OCI-M1 (cell line): ENCODE measurements around the gene BBS9.

Experiments used
- DNase-seq: peaks from one replicate; lab custom pipeline; 2025; lab: John Stamatoyannopoulos, UW

BBS9 gene

DNA sequence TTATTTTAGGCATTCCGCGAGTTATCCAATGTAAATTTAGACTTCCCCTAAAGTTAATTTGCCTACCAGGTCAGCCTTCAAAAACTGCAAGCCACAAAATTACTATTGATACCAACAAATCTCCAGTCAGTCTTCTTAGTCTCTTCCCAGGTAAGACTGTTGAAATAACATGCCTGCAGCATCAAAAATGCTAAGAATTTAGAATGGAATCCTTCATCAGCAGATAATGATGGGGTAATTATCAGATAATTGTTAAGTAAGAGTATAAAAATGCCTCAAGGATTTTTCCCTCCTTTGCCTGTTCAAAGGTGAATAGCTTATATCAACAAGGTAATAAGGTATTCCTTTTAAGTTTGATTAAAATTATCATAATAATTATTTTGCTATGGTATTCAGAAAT lies 228.5 kb downstream of the BBS9 start:
- DNase-seq, result no peak

DNA sequence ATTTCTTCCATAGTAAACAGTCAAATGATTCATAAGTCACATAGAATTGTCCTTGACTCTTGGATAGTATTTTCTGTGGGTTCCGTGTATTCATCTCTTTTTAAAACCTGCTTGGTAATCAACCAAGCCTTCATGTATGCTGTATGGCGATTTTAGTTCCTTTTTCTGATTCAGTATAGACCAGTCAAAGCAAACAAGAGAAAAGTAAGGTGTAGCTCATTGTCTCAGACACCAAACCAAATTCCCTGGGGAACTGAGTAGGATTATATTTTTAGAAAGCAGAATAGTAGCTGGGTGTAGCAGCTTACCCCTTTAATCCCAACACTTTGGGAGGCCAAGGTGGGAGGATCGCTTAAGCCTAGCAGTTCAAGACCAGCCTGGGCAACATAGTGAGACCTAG lies 240.5 kb downstream of the BBS9 start:
- DNase-seq, result no peak

DNA sequence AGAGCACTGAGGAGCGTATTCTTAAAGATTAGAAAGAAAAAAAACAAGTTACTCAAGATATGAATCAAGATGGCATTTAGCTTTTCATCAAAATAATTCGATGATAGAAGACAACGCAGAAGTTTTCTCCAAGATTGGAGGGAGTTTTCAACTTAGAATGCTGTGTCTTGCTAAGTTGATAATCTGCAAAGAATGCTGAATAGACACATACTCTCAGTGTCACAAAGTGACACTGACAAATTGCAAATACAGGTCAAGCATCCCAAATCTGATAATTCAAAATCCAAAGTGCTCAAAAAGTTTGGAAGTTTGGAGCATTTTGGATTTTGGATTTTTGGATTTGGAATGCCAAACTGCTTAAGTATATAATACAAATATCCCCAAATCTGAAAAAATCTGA lies 243.8 kb downstream of the BBS9 start:
- no peak for DNase-seq

DNA sequence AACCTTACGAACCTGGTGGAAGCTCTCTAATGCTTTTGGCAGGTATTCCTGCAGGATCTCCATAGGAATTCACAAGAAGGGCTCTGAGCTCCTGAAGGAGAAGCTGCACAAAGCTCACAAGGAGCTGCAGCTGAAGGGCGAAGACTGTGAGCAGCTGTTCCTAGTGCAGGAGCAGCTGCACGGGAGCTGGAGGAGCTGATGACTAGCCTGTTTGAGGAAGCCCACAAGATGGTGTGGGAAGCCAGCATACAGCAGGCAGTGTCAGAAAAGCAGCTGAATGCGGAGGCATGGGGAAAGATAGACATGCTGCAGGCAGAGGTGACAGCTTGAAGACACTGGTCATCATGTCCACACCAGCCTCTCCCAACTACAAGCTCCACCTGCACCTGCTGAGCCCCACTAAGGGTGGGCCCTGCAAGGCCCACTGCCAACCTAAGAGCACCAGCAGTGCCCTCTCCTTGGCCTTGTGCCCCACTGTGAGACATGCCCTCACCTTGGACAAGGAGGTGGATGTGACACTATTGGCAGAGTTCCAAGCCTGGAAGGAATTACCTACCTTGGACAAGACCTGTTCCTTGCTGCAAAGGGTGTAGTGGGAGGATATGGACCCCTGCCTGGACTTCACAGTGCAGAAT lies 250.6 kb downstream of the BBS9 start:
- DNase-seq, result no peak

DNA sequence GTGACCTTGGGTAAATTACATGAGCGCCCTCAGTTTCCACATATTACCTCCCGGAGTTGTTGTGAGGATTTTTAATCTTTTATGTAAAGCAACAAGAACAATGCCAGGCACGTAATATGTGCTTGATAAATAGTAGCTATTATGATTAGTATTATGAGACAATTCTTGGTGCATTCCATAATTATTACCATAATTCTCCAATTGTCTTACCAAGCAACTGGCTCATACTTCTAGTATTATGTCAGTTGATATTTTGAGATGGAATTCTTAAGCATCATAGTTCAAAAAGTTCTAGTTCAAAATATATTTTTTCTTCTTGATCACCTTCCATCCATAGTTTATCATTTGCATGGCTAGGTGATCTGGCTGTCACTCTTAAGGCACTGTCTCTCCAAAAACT lies 259.0 kb downstream of the BBS9 start:
- DNase-seq, result no peak

DNA sequence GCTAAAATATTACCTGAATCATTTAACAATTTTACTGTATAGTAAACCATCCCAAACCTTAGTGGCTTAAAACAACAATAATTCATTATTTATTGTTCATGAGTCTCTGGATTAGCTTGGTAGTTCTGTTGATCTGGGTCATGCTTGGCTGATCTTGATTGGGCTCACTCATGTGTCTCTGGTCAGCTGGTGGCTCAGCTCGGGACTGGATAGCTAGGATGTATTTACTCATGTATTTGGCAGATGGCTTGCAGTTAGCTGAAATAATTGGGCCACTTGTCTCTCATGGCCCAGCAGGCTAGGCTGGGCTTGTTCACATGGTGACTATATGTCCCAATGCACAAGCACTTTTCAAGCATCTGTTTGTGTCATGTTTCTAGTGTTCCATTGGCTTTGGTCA lies 262.8 kb downstream of the BBS9 start:
- no peak for DNase-seq

DNA sequence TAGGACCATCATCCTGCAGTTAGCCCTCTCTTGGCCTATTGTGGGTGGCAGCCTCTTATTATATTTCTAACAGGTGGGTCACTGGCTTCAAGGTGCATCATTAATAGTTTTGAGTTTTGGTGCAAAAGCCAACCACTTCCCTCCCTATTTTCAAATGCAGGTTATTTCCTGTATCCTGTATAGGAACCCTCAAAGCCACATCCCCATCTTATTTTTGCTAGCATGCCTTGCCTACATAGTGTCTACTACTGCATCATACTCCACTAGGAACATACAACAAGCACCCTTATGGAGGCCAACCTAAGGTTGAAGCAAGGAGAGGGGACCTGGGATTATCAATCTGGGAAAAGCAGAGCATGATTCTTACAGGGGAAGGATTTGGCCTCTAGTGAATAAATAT lies 264.4 kb downstream of the BBS9 start:
- no peak for DNase-seq

DNA sequence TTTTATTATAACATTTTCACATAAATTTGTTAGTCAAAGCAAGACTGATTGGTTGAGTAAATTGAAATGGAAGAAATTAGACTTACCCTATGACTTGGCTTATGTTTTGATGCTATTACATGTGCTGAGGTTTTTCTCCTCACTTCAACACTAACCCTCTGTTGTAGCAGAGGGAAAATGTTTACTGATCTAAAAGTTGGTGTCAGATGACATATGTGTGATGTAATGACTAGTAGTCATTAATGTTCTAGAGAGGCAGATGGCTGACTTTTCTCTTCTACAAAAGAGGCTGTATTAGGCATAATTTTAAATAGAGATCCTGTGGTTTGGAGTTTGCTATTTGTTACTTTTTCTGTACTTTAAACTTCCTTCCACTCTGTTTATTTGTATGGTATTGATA lies 266.0 kb downstream of the BBS9 start:
- DNase-seq, result no peak

DNA sequence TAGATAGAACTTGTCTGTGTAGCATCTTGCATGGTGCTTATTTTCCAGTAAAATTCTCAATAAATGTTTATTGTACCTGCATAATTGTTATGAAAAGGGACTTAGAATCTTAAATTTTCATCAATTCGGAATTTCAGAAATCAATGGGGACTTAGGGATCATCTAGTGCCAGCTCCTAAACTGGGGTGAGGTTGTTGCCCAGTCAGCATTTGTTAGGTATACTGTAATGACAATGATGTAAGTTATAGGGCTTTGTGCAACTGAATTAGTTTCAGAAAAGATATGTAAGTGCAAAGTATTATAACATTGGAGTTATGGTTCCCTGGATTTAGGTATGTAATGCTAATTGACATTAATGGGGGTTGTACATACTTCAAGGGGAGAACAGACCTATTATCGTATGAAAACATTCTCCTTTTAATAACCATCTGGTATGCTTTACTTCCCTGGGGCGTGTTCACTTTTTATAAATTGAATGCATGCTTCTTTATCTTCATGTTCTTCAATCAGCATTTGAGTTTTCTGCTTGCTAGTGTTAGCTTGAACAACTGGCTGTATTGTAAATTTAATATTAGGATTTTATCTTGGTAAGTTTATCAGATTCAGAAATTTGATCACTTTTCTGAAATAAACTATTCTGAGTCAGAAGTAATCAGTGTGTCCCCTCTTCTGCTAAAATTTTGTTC lies 270.3 kb downstream of the BBS9 start:
- no peak for DNase-seq

DNA sequence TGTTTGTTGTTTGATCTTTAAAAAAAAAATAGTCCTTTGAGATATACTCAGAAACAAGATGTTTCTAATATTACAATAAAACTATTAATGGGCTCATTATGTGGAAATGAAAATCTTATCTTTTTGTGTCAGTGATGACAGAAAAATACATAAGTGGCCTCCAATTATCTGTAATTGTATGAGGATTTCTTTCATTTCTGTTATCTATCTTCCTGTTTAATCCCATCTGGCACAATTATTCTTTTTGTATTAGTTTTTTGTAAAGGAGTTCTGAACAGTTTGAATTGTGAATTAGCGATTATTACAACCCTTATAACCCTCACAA lies 270.8 kb downstream of the BBS9 start:
- DNase-seq, result no peak

DNA sequence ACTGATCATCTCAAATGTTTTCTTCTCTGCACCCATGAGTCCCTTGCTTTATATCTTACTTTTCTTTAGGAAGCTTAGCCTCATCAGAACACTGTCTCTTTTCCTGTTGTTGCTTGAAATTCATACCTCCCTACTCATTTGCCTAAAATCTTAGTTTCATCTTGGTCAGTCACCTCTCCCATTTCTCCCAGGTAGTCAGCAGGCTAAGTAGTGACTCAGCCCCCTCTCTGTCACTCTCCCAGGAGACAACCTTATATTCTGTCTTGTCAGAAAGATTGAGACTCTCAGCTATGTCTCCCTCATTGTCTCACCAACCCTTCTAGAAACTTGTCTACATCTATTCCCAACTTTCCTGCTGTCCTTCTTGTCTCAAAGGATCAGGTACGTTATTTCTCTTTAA lies 280.9 kb downstream of the BBS9 start:
- DNase-seq, result no peak

DNA sequence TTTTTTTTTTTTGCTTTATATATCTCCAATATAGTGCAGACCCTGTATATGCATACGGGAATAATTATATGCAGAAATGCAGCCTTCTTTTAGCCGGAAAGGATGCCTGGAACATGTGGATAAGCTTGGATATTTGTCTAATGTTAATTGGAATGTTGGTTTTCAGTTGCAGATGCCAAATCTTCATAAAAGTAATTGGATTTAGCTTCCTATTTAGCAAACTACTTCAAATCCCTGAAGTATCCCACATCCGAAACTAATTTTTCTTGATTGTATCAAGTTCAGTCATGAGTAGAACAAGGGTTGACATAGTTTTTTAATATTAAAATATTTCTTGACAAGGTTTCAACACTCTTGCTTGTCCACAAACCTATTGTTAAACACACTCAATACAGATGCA lies 281.7 kb downstream of the BBS9 start:
- no peak for DNase-seq

DNA sequence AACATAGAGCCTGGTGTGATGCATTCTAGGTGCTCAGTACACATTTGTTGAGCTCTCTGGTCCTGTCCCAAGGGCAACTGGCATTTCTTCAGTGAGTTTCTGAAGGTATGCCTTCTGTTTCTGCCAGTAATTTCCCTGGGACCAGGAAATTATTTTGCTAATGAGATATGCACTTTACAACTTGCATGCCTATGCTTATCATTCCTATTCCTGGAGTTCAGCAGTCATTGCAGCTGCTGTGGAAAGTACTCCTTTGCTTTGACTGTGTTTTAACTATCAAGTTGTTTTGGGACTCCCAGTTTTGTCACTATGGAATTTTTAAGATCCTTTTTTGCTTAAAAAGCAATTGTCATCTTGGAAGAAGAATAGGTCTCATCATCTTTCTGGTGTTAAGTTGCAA lies 283.0 kb downstream of the BBS9 start:
- no peak for DNase-seq

DNA sequence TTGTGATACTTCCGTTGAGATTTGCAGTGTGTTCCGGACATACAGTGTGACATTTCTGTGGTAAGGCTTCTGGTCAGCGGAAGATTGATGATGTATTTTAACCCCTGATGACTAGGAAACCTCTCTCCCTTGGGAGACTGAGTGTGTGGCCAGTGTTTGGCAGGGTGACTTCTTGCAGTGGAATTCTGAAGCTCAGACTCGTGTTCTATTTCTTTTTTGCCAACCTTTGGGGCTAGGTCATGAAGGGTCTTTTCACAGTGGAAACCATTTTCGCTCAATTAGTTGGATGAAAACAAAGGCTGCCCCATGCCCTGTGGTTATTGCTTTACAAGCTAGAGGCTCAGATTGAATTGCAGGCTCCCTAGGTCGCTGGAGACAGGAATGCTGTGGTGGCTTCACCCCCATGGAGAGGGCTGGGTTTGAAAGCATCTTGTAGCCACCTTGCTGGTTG lies 288.9 kb downstream of the BBS9 start:
- DNase-seq, result no peak

DNA sequence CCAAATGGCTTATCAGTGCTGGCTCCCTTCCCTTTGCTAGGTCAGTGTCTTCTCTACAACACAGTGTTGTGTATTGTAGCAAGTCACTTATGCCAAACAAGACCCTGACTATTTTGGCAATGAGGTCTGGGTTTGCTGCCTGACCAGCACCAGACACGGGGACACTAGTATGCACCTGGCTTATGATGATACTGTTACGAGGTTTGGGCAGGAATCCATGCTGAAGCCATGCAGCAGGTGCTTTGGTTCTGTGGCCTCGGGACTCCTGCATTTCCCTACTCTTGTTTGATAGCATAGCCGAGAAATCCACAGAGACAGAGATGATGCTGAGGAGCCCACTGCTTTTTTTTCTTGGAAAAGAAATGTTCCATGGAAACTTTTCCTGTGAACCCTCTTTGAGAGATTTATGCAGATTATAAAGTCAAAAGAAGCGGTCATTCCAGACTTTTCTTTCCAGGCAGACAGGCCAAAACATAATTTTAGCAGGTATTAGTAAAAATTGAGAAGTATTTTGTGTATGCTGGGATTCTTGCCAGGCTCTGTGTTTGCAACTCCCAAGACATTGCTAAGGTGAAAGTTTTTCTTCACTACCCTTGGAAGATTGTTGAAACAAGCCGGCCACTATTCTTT lies 291.1 kb downstream of the BBS9 start:
- DNase-seq, result no peak

DNA sequence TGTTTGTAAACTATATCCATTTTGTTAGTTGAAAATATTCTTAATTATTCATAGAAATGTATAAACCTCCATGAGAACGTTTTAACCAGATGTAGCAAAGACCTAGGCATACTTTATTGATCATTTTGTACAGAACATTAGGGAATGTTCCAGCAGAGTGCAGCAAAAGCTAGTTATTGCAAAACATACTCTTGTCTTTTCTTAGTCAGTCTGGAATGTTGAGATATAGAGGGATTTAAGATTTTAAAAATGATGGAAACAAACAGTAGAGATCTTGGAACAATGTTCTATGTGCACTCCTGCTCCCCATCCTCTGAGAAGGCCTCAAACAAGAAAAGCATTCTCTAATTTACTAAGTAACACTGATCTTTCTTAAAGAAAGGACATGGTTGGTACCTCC lies 292.1 kb downstream of the BBS9 start:
- DNase-seq, result no peak

DNA sequence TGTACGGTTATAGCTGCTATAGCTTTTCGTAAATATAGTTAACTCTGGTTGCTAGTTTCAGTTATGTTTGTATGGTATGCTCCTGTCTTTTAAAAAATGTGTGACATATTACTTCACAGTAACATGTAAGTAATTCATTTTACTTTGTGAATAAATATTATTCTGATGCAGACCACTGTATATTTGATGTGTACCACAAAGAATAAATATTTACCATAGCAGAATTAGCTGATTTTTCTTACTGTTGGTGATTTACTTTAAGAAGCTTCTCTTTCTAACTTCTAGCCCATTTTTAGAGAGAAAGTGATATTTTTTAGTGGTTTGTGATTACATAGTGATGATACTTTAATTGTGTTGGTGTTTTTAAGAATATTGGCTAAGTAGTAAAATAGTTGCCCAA lies 292.8 kb downstream of the BBS9 start:
- no peak for DNase-seq

DNA sequence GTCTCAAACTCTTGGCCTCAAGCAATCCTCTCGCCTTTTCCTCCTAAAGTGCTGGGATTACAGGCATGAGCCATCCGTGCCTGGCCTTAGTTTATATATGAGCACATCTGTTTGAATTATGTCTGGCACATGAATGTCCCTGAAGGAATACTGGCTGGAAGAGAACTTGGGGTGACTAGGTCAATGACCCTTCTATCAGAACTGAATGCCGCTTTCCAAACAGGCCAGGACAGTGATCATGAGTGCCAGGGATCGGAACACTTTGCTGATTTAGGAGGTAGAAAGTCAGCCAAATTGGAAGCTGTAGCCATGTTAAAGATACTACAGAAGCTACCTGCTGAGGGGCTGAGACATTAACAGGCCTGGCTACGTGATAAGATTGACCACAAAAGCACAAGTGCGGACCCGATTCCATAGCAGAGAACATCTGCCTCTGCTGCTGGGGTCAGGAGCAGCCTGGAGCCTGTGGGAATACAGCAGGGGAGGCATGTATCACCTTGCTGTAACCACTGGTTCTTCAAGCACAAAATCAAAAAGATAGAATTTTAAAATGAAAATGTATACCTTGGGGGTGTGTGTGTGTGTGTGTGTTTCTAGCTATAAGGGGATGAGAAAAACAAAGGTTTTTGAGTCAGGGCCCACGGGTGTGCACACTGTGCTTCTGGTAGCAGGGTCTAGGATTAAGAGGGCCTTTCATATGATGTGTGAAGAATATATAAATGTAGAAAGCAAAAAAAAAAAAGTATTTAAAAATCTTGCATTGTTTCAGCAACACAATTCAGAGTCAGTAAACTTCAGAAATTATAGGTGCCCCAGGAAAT lies 293.7 kb downstream of the BBS9 start:
- no peak for DNase-seq

DNA sequence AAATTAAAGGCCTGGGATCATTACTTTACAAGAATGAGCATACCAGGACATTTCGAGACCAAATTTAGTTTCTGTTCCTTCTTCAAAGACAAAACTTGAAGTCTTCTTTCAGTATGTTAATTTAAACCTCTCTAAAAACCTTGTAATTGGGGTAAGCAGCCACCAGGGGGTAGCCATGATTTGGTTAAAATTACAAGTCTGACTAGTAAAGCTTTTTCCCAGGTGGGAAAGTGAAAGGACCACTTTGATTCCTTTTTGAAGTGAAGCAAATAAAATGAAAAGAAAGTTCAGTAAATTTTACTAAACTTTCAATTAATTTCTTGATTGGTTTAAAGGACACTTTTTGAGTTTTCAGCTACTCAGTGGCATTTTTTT lies 294.3 kb downstream of the BBS9 start:
- DNase-seq, result peak; percentile 69

DNA sequence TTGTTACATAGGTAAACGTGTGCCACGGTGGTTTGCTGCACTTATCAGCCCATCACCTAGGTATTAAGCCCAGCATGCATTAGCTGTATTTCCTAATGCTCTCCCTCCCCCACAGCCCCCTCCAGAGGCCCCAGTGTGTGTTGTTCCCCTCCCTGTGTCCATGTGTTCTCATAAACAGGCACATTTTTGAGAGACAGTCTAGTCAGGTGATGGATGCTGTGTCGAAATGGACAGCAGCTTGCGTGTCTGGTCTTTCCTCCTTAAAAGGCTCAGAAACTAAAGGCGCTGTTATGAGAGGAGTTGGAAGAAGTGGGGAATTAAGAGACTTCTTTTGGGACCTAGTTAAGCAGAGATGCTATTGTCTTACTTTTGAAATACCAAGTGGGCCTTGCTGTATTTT lies 296.0 kb downstream of the BBS9 start:
- no peak for DNase-seq

DNA sequence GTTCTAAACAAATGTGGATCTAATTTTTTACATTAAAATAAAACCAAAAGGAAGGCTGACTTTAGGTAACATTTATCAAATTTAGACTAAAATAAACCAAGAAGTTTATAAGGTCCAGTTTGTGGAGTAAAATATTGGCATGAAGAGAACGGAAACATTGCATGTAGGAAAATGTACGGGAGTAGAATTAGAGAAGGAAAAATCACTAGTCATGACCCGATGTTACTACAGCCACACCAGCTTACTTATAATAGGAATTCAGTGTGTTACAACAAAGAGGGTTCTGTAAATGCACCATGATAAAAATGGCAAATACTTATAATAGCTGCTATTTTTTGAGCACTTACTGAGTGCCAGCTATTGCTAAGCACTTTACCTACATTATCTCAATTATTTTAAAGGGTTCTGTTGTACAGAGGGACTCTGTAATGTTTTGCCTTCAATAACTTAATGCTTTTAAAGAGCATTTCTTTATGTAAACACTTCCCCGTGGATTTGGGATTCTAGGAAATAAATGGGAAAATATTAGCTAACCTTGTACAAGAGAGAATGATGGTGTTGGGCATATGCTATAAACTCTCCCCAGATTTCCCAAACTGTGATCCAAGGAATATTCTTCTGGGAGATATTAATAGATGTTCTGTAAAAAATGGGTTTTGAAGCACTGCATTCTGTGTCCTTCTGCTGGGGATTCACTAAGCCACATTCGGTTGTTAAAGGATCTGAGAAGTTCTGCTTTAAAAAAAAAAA lies 296.7 kb downstream of the BBS9 start:
- no peak for DNase-seq

DNA sequence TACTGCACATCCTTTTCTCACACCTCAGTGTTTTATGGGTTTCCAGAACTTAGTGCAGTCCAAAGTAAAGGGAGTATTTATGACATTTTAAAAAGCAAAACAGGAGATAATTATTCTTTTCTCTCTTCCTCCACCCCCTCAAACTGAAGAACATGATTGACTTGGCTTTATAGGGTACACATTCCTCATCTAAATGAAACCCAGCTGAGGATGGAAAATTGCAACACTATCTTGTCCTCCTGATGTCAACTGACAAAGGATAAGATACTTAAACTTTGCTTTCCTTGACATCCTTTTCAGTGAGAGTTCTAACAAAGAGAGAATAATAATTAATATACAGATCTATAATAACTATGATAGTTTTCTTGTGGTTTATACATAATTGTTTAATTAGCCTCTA lies 299.1 kb downstream of the BBS9 start:
- DNase-seq, result no peak
